Calu3 (cell line): ENCODE results near the gene NPAS3. TPM values are rescaled to one million over a fixed set of nuclear protein-coding genes. Genes with fewer than 3 reads are reported as not detected.

Experiments used
- BruUV-seq: library from RNA; stranded (reverse); fragments of 400-500 nt; replicated peaks from 2 replicates; lab custom pipeline; 2021; lab: Mats Ljungman, UMichigan
- CTCF ChIA-PET: fragments of 300-600 bp; sonication (Branson Sonifier 250); formaldehyde crosslinking; loops from one replicate; lab custom pipeline; 2022; ENCODE audit warnings: antibody characterized with exemption; lab: Charles Lee
- DNase-seq: peaks from one replicate; pipeline ENCODE4 v3.0.0; 2022
- H3K27ac Mint-ChIP-seq: one replicate; pipeline ENCODE4 v1.8.0; 2022; ENCODE audit warnings: mixed read lengths; ENCODE audit not compliant: unreplicated experiment
- H3K27me3 Mint-ChIP-seq: one replicate; pipeline ENCODE4 v1.8.0; 2022; ENCODE audit warnings: mixed read lengths; ENCODE audit not compliant: unreplicated experiment
- H3K36me3 Mint-ChIP-seq: one replicate; pipeline ENCODE4 v1.8.0; 2022; ENCODE audit warnings: mild to moderate bottlenecking, moderate library complexity, mixed read lengths; ENCODE audit not compliant: insufficient read depth, unreplicated experiment
- H3K4me1 Mint-ChIP-seq: one replicate; pipeline ENCODE4 v1.8.0; 2022; ENCODE audit warnings: mild to moderate bottlenecking, low read depth, mixed read lengths; ENCODE audit not compliant: unreplicated experiment
- H3K4me3 Mint-ChIP-seq: one replicate; pipeline ENCODE4 v1.8.0; 2022; ENCODE audit warnings: mild to moderate bottlenecking, low read depth, moderate library complexity, mixed read lengths; ENCODE audit not compliant: unreplicated experiment
- H3K9me3 Mint-ChIP-seq: one replicate; pipeline ENCODE4 v1.8.0; 2022; ENCODE audit warnings: low read depth, mixed read lengths; ENCODE audit not compliant: unreplicated experiment
- intact Hi-C: fragments of 100-400 bp; cut with micrococcal nuclease; formaldehyde crosslinking; loops from one replicate; pipeline ENCODE4 v1.10.0; 2022; ENCODE audit not compliant: unreplicated experiment
- total RNA-seq: library from RNA; stranded (reverse); gene quantifications from 2 replicates; pipeline ENCODE4 v1.2.3, GENCODE V29; 2022
- TF ChIP-seq, protein P1 (sequence below): fragments of 200-600 bp; IDR thresholded peaks from one replicate; pipeline ENCODE4 v1.8.0; 2022; ENCODE audit warnings: antibody characterized with exemption; ENCODE audit not compliant: unreplicated experiment

The NPAS3 gene
- total RNA-seq, 1 experiment from 2014 or later = not detected

DNA sequence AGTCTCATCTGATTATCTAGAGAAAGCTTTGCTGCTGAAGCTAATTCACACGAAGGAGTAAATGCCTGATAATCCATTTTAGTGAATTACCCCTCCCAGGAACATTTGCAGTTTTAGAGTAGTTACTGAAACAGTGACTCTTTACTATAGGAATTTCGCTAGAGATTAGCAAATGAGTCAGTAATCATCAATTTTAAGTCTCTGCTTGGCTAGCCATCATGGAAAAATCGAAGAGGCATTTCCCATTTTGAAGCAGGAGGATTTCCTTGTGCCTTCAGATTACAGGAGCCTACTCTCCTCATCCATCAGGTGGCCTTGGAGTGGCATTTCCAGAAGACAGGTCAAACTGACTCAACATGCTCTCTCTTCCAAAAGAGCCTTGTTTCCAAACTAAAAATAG lies 857.7 kb downstream of the NPAS3 start:
- BruUV-seq = no TSS peak
- CTCF ChIA-PET = no interaction called here

DNA sequence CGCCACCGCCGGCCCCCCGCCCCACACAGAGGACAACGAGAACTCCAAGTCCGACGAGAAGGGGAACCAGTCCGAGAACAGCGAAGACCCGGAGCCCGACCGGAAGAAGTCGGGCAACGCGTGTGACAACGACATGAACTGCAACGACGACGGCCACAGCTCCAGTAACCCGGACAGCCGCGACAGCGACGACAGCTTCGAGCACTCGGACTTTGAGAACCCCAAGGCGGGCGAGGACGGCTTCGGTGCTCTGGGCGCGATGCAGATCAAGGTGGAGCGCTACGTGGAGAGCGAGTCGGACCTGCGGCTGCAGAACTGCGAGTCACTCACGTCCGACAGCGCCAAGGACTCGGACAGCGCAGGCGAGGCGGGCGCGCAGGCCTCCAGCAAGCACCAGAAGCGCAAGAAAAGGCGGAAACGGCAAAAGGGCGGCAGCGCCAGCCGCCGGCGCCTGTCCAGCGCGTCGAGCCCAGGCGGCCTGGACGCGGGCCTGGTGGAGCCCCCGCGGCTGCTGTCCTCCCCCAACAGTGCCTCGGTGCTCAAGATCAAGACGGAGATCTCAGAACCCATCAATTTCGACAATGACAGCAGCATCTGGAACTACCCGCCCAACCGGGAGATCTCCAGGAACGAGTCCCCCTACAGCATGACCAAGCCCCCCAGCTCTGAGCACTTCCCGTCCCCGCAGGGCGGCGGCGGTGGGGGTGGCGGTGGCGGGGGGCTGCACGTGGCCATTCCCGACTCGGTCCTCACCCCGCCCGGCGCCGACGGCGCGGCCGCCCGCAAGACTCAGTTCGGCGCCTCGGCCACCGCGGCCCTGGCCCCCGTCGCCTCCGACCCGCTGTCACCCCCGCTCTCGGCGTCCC lies 861.3 kb downstream of the NPAS3 start:
- Mint-ChIP-seq H3K9me3 (peaks cover 3% of the 10 kb centered on the region), H3K4me3 (no peak overlapping the region), H3K27ac (no peak overlapping the region), H3K27me3 (peaks cover 12% of the 10 kb centered on the region), H3K36me3 (no peaks in the 10 kb centered on the region), H3K4me1 (no peaks in the 10 kb centered on the region)
- intact Hi-C loops = no loop called here
- no peak for DNase-seq
- TF ChIP-seq, protein P1, sequence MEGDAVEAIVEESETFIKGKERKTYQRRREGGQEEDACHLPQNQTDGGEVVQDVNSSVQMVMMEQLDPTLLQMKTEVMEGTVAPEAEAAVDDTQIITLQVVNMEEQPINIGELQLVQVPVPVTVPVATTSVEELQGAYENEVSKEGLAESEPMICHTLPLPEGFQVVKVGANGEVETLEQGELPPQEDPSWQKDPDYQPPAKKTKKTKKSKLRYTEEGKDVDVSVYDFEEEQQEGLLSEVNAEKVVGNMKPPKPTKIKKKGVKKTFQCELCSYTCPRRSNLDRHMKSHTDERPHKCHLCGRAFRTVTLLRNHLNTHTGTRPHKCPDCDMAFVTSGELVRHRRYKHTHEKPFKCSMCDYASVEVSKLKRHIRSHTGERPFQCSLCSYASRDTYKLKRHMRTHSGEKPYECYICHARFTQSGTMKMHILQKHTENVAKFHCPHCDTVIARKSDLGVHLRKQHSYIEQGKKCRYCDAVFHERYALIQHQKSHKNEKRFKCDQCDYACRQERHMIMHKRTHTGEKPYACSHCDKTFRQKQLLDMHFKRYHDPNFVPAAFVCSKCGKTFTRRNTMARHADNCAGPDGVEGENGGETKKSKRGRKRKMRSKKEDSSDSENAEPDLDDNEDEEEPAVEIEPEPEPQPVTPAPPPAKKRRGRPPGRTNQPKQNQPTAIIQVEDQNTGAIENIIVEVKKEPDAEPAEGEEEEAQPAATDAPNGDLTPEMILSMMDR = no peak
- BruUV-seq = no TSS peak
- CTCF ChIA-PET = no interaction called here

More for the DNA sequence above, 857.7 kb downstream of the NPAS3 start:
- peaks cover 24% of the 10 kb centered on the region for H3K27me3 Mint-ChIP-seq
- H3K27ac Mint-ChIP-seq = no peak overlapping the region
- no peak for DNase-seq
- peaks cover 3% of the 10 kb centered on the region for H3K9me3 Mint-ChIP-seq
- H3K4me1 Mint-ChIP-seq = no peaks in the 10 kb centered on the region
- no peak overlapping the region for H3K4me3 Mint-ChIP-seq
- TF ChIP-seq, protein P1 = no peak
- intact Hi-C loops = no loop called here
- no peaks in the 10 kb centered on the region for H3K36me3 Mint-ChIP-seq

DNA sequence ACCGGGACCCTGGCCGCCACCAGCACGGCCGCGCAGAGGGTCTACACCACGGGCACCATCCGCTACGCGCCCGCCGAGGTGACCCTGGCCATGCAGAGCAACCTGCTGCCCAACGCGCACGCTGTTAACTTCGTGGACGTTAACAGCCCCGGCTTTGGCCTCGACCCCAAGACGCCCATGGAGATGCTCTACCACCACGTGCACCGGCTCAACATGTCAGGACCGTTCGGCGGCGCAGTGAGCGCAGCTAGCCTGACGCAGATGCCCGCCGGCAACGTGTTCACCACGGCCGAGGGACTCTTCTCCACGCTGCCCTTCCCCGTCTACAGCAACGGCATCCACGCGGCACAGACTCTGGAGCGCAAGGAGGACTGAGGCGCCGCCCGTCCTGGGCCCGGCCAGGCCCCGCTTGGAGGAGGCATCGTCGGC lies 862.1 kb downstream of the NPAS3 start:
- Mint-ChIP-seq H3K27me3 (peaks cover 12% of the 10 kb centered on the region), H3K9me3 (peaks cover 3% of the 10 kb centered on the region), H3K4me1 (no peaks in the 10 kb centered on the region), H3K36me3 (no peaks in the 10 kb centered on the region), H3K4me3 (no peak overlapping the region), H3K27ac (no peak overlapping the region)
- CTCF ChIA-PET = no interaction called here
- BruUV-seq = no TSS peak
- intact Hi-C loops = no loop called here
- no peak for DNase-seq
- TF ChIP-seq, protein P1 = no peak

DNA sequence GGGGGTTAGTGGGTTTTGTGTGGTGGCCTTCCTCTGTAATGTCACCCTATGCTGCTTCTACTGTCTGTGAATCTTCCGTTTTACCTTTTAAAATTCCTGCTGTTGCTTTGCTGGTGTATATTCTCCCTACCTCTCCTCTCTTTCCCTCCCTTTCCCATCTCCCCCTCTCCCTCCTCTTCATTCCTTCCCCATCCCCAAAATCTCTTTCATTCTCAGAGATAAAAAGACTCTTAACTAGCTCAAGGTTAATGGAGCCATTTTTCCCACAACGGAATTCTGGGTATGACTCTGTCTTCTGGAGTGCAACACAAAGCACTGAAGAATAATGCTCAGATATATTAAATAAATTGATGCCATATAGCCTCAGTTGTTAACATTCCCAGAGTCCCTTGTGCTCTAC lies 864.1 kb downstream of the NPAS3 start:
- peaks cover 19% of the 10 kb centered on the region for H3K27me3 Mint-ChIP-seq
- no peak overlapping the region for H3K27ac Mint-ChIP-seq
- intact Hi-C loops = no loop called here
- TF ChIP-seq, protein P1 = no peak
- CTCF ChIA-PET = no interaction called here
- no peak overlapping the region for H3K4me3 Mint-ChIP-seq
- H3K36me3 Mint-ChIP-seq = no peaks in the 10 kb centered on the region
- no peak for DNase-seq
- peaks cover 3% of the 10 kb centered on the region for H3K9me3 Mint-ChIP-seq
- H3K4me1 Mint-ChIP-seq = no peaks in the 10 kb centered on the region
- no TSS peak for BruUV-seq
